ENCODE data around the gene MLH1. TPM values are rescaled to one million over a fixed set of nuclear protein-coding genes. Genes with fewer than 3 reads are reported as not detected.
"Not testable (repeated sequence)": the region's sequence is repeated elsewhere in the genome, so short reads cannot be mapped to it uniquely, and the experiment has no call there.

The MLH1 gene
- total and polyA plus RNA-seq, 5 experiments from 2014 or later: 17.1 to 36.1 (median 24.4) TPM

GRCh38 chr3:36959821-36960220 lies 33.5 kb upstream of the MLH1 start:
- POLR2A ChIA-PET: no interaction called here
- Mint-ChIP-seq H3K27ac (no peak overlapping the region), H3K9me3 (no peaks in the 10 kb centered on the region), H3K36me3 (no peaks in the 10 kb centered on the region), H3K27me3 (no peaks in the 10 kb centered on the region), H3K4me3 (no peak overlapping the region), H3K4me1 (peaks cover 0 to 15% (median 2%) of the 10 kb centered on the region in 4 donors)
- ATAC-seq (no peak), DNase-seq (no peak)

- DNase-seq (no peak), ATAC-seq (no peak)
- H3K36me3 Mint-ChIP-seq: no peaks in the 10 kb centered on the region
- H3K27ac Mint-ChIP-seq: peak overlapping the region in 1 of 10 donors; percentile 8
- H3K4me1 Mint-ChIP-seq: peaks cover 0 to 19% (median 2%) of the 10 kb centered on the region in 4 donors
- no peak overlapping the region for H3K4me3 Mint-ChIP-seq
- no peaks in the 10 kb centered on the region for H3K27me3 Mint-ChIP-seq
- POLR2A ChIA-PET: no interaction called here
- H3K9me3 Mint-ChIP-seq: no peaks in the 10 kb centered on the region
These were observed 32.8 kb upstream of the MLH1 start for GRCh38 chr3:36960502-36960901.

GRCh38 chr3:36963008-36963407 lies 30.3 kb upstream of the MLH1 start:
- H3K27ac Mint-ChIP-seq, ATAC-seq, H3K36me3 Mint-ChIP-seq, DNase-seq, H3K4me3 Mint-ChIP-seq, POLR2A ChIA-PET, H3K27me3 Mint-ChIP-seq, H3K9me3 Mint-ChIP-seq: not testable (repeated sequence)
- H3K4me1 Mint-ChIP-seq: peaks cover 0 to 16% (median 2%) of the 10 kb centered on the region in 4 donors

GRCh38 chr3:36964331-36964730 lies 29.0 kb upstream of the MLH1 start:
- no peak for ATAC-seq
- Mint-ChIP-seq H3K4me3 (no peak overlapping the region), H3K36me3 (no peaks in the 10 kb centered on the region), H3K9me3 (no peaks in the 10 kb centered on the region), H3K27ac (no peak overlapping the region), H3K27me3 (no peaks in the 10 kb centered on the region), H3K4me1 (peaks cover 0 to 14% (median 4%) of the 10 kb centered on the region in 4 donors)
- POLR2A ChIA-PET: no interaction called here
- DNase-seq: no peak

GRCh38 chr3:36964817-36965216 lies 28.5 kb upstream of the MLH1 start:
- Mint-ChIP-seq H3K36me3 (no peaks in the 10 kb centered on the region), H3K4me1 (peaks cover 2 to 19% (median 9%) of the 10 kb centered on the region in 4 donors), H3K27me3 (no peaks in the 10 kb centered on the region), H3K4me3 (no peak overlapping the region), H3K9me3 (no peaks in the 10 kb centered on the region), H3K27ac (no peak overlapping the region)
- no peak for DNase-seq
- ATAC-seq: no peak
- POLR2A ChIA-PET: no interaction called here

GRCh38 chr3:36965440-36965839 lies 27.9 kb upstream of the MLH1 start:
- POLR2A ChIA-PET: no interaction called here
- no peak for DNase-seq
- H3K4me3 Mint-ChIP-seq: no peak overlapping the region

GRCh38 chr3:36969085-36969484 lies 24.2 kb upstream of the MLH1 start:
- Mint-ChIP-seq H3K4me3 (peak overlapping the region in 1 of 10 donors; percentile 44), H3K27ac (peak overlapping the region in 5 of 10 donors; percentile 41 to 90 (median 58))

More at GRCh38 chr3:36965440-36965839, 27.9 kb upstream of the MLH1 start:
- H3K9me3 Mint-ChIP-seq: no peaks in the 10 kb centered on the region
- no peaks in the 10 kb centered on the region for H3K27me3 Mint-ChIP-seq
- H3K36me3 Mint-ChIP-seq: no peaks in the 10 kb centered on the region
- peaks cover 5 to 25% (median 13%) of the 10 kb centered on the region in 4 donors for H3K4me1 Mint-ChIP-seq
- H3K27ac Mint-ChIP-seq: no peak overlapping the region
- no peak for ATAC-seq

GRCh38 chr3:36969540-36970432 lies 23.5 kb upstream of the MLH1 start:
- Mint-ChIP-seq H3K36me3 (peaks cover 0 to 9% (median 5%) of the 10 kb centered on the region in 3 donors), H3K9me3 (peaks cover 0 to under 1% (median 0%) of the 10 kb centered on the region in 9 donors), H3K4me3 (peak overlapping the region in 4 of 10 donors; percentile 14 to 44 (median 32)), H3K4me1 (peaks cover 8 to 27% (median 19%) of the 10 kb centered on the region in 4 donors), H3K27me3 (no peaks in the 10 kb centered on the region), H3K27ac (peak overlapping the region in 8 of 10 donors; percentile 41 to 90 (median 52))
- peak; percentile 84 to 93 for ATAC-seq
- DNase-seq: peak in 5 of 10 donors; percentile 11 to 65 (median 24)
- POLR2A ChIA-PET: interaction anchor here (0.8 to 1.0 kb wide), 2 partner anchors 23 kb away, joined by 3 read pairs; partner anchors contain the start of genes EPM2AIP1 and MLH1

More at GRCh38 chr3:36969085-36969484, 24.2 kb upstream of the MLH1 start:
- Mint-ChIP-seq H3K36me3 (peaks cover 0 to 7% (median 3%) of the 10 kb centered on the region in 3 donors), H3K4me1 (peaks cover 8 to 32% (median 19%) of the 10 kb centered on the region in 4 donors), H3K9me3 (no peaks in the 10 kb centered on the region), H3K27me3 (no peaks in the 10 kb centered on the region)
- ATAC-seq (no peak), DNase-seq (no peak)
- POLR2A ChIA-PET: interaction anchor here (0.8 kb wide), 1 partner anchor 24 kb away, joined by 3 read pairs; the partner anchor contains the start of genes EPM2AIP1 and MLH1

GRCh38 chr3:36972163-36972562 lies 21.2 kb upstream of the MLH1 start:
- DNase-seq (no peak), ATAC-seq (no peak)
- peaks cover 0 to 7% (median 0%) of the 10 kb centered on the region in 9 donors for H3K9me3 Mint-ChIP-seq
- peaks cover 8 to 23% (median 19%) of the 10 kb centered on the region in 4 donors for H3K4me1 Mint-ChIP-seq
- H3K27ac Mint-ChIP-seq: no peak overlapping the region
- H3K36me3 Mint-ChIP-seq: peaks cover 0 to 9% (median 5%) of the 10 kb centered on the region in 3 donors
- H3K27me3 Mint-ChIP-seq: no peaks in the 10 kb centered on the region
- POLR2A ChIA-PET: no interaction called here
- H3K4me3 Mint-ChIP-seq: no peak overlapping the region

GRCh38 chr3:36973139-36973538 lies 20.2 kb upstream of the MLH1 start:
- ATAC-seq (no peak), DNase-seq (no peak)
- Mint-ChIP-seq H3K27ac (no peak overlapping the region), H3K4me3 (no peak overlapping the region), H3K36me3 (peaks cover 0 to 9% (median 7%) of the 10 kb centered on the region in 3 donors), H3K4me1 (peaks cover 8 to 23% (median 19%) of the 10 kb centered on the region in 4 donors), H3K27me3 (no peaks in the 10 kb centered on the region), H3K9me3 (peaks cover 0 to 16% (median 2%) of the 10 kb centered on the region in 9 donors)
- POLR2A ChIA-PET: no interaction called here

- H3K36me3 Mint-ChIP-seq: peaks cover 17 to 61% (median 56%) of the 10 kb centered on the region in 3 donors
- peaks cover 0 to 5% (median under 1%) of the 10 kb centered on the region in 4 donors for H3K4me1 Mint-ChIP-seq
- no peak overlapping the region for H3K4me3 Mint-ChIP-seq
- no peak for DNase-seq
- POLR2A ChIA-PET: interaction anchor here (1.0 kb wide), 1 partner anchor 12 kb away, joined by 3 read pairs; the partner anchor contains the start of gene EPM2AIP1
- no peak overlapping the region for H3K27ac Mint-ChIP-seq
- no peaks in the 10 kb centered on the region for H3K27me3 Mint-ChIP-seq
- no peak for ATAC-seq
- H3K9me3 Mint-ChIP-seq: peaks cover 2 to 33% (median 21%) of the 10 kb centered on the region in 9 donors
These were observed 12.3 kb upstream of the MLH1 start for GRCh38 chr3:36981006-36981405.

GRCh38 chr3:36988356-36988755 lies 5.0 kb upstream of the MLH1 start:
- peak in 1 of 10 donors; percentile 8 for DNase-seq

More at GRCh38 chr3:36988356-36988755, 5.0 kb upstream of the MLH1 start:
- ATAC-seq: no peak
- Mint-ChIP-seq H3K27ac (peak overlapping the region; percentile 8 to 79 (median 44)), H3K36me3 (peaks cover 6 to 50% (median 45%) of the 10 kb centered on the region in 3 donors), H3K9me3 (peaks cover 0 to 8% (median 3%) of the 10 kb centered on the region in 9 donors), H3K27me3 (no peaks in the 10 kb centered on the region), H3K4me1 (peaks cover 13 to 35% (median 23%) of the 10 kb centered on the region in 4 donors), H3K4me3 (peak overlapping the region in 9 of 10 donors; percentile 30 to 61 (median 47))
- POLR2A ChIA-PET: interaction anchor here (1.4 kb wide), 1 partner anchor 44 kb away, joined by 4 read pairs; the partner anchor contains the start of gene TRANK1

All from naive thymus-derived CD8-positive, alpha-beta T cell (primary cell).